Measurements from ENCODE around the gene CIDEB.

CIDEB gene

GRCh38 chr14:24282736-24283135 is 25.0 kb downstream of the CIDEB start:
- Histone ChIP-seq H3K9me3 (ENCODE audit: control insufficient read depth in 1 of 2, low read length in 2 of 2) (no peaks in the 10 kb centered on the region), H3K4me3 (ENCODE audit: low read depth in 1 of 2, low read length in 2 of 2) (no peak overlapping the region), H3K27me3 (ENCODE audit: low read depth, low read length) (no peaks in the 10 kb centered on the region), H3K27ac (ENCODE audit: low read length) (no peak overlapping the region), H3K4me1 (ENCODE audit: control insufficient read depth in 1 of 2, insufficient read depth in 2 of 2, low read length in 2 of 2) (no peaks in the 10 kb centered on the region), H3K36me3 (ENCODE audit: control insufficient read depth in 1 of 2, insufficient read depth in 2 of 2, low read length in 2 of 2) (no peaks in the 10 kb centered on the region)

- no peak overlapping the region for H3K27ac ChIP-seq (ENCODE audit: low read length)
- no peaks in the 10 kb centered on the region for H3K36me3 ChIP-seq (ENCODE audit: control insufficient read depth in 1 of 2, insufficient read depth in 2 of 2, low read length in 2 of 2)
- no peak overlapping the region for H3K4me3 ChIP-seq (ENCODE audit: low read depth in 1 of 2, low read length in 2 of 2)
- H3K27me3 ChIP-seq (ENCODE audit: low read depth, low read length) = no peaks in the 10 kb centered on the region
- no peaks in the 10 kb centered on the region for H3K4me1 ChIP-seq (ENCODE audit: control insufficient read depth in 1 of 2, insufficient read depth in 2 of 2, low read length in 2 of 2)
- H3K9me3 ChIP-seq (ENCODE audit: control insufficient read depth in 1 of 2, low read length in 2 of 2) = no peaks in the 10 kb centered on the region
Observed at GRCh38 chr14:24281636-24282035, 26.1 kb downstream of the CIDEB start.

GRCh38 chr14:24280797-24281460 is 26.8 kb downstream of the CIDEB start:
- Histone ChIP-seq H3K27me3 (ENCODE audit: low read depth, low read length) (no peaks in the 10 kb centered on the region), H3K27ac (ENCODE audit: low read length) (no peak overlapping the region), H3K36me3 (ENCODE audit: control insufficient read depth in 1 of 2, insufficient read depth in 2 of 2, low read length in 2 of 2) (no peaks in the 10 kb centered on the region), H3K4me1 (ENCODE audit: control insufficient read depth in 1 of 2, insufficient read depth in 2 of 2, low read length in 2 of 2) (no peaks in the 10 kb centered on the region), H3K4me3 (ENCODE audit: low read depth in 1 of 2, low read length in 2 of 2) (no peak overlapping the region), H3K9me3 (ENCODE audit: control insufficient read depth in 1 of 2, low read length in 2 of 2) (no peaks in the 10 kb centered on the region)

- Histone ChIP-seq H3K36me3 (ENCODE audit: control insufficient read depth in 1 of 2, insufficient read depth in 2 of 2, low read length in 2 of 2) (no peaks in the 10 kb centered on the region), H3K4me3 (ENCODE audit: low read depth in 1 of 2, low read length in 2 of 2) (no peak overlapping the region), H3K9me3 (ENCODE audit: control insufficient read depth in 1 of 2, low read length in 2 of 2) (no peaks in the 10 kb centered on the region), H3K27ac (ENCODE audit: low read length) (no peak overlapping the region), H3K27me3 (ENCODE audit: low read depth, low read length) (no peaks in the 10 kb centered on the region), H3K4me1 (ENCODE audit: control insufficient read depth in 1 of 2, insufficient read depth in 2 of 2, low read length in 2 of 2) (no peaks in the 10 kb centered on the region)
Observed at GRCh38 chr14:24279301-24280186, 28.2 kb downstream of the CIDEB start.

GRCh38 chr14:24278424-24278823 is 29.4 kb downstream of the CIDEB start:
- Histone ChIP-seq H3K4me1 (ENCODE audit: control insufficient read depth in 1 of 2, insufficient read depth in 2 of 2, low read length in 2 of 2) (no peaks in the 10 kb centered on the region), H3K4me3 (ENCODE audit: low read depth in 1 of 2, low read length in 2 of 2) (no peak overlapping the region), H3K27ac (ENCODE audit: low read length) (no peak overlapping the region), H3K36me3 (ENCODE audit: control insufficient read depth in 1 of 2, insufficient read depth in 2 of 2, low read length in 2 of 2) (no peaks in the 10 kb centered on the region), H3K9me3 (ENCODE audit: control insufficient read depth in 1 of 2, low read length in 2 of 2) (no peaks in the 10 kb centered on the region), H3K27me3 (ENCODE audit: low read depth, low read length) (no peaks in the 10 kb centered on the region)

- H3K4me3 ChIP-seq (ENCODE audit: low read depth in 1 of 2, low read length in 2 of 2) = no peak overlapping the region
- H3K4me1 ChIP-seq (ENCODE audit: control insufficient read depth in 1 of 2, insufficient read depth in 2 of 2, low read length in 2 of 2) = no peaks in the 10 kb centered on the region
- H3K9me3 ChIP-seq (ENCODE audit: control insufficient read depth in 1 of 2, low read length in 2 of 2) = no peaks in the 10 kb centered on the region
- H3K27ac ChIP-seq (ENCODE audit: low read length) = no peak overlapping the region
- H3K36me3 ChIP-seq (ENCODE audit: control insufficient read depth in 1 of 2, insufficient read depth in 2 of 2, low read length in 2 of 2) = no peaks in the 10 kb centered on the region
- H3K27me3 ChIP-seq (ENCODE audit: low read depth, low read length) = no peaks in the 10 kb centered on the region
Observed at GRCh38 chr14:24277606-24278321, 30.0 kb downstream of the CIDEB start.

- Histone ChIP-seq H3K9me3 (ENCODE audit: control insufficient read depth in 1 of 2, low read length in 2 of 2) (no peaks in the 10 kb centered on the region), H3K36me3 (ENCODE audit: control insufficient read depth in 1 of 2, insufficient read depth in 2 of 2, low read length in 2 of 2) (no peaks in the 10 kb centered on the region), H3K27me3 (ENCODE audit: low read depth, low read length) (no peaks in the 10 kb centered on the region), H3K4me1 (ENCODE audit: control insufficient read depth in 1 of 2, insufficient read depth in 2 of 2, low read length in 2 of 2) (peaks cover under 1 to 2% of the 10 kb centered on the region in 2 donors), H3K4me3 (ENCODE audit: low read depth in 1 of 2, low read length in 2 of 2) (no peak overlapping the region), H3K27ac (ENCODE audit: low read length) (no peak overlapping the region)
Observed at GRCh38 chr14:24277071-24277470, 30.7 kb downstream of the CIDEB start.

- H3K27ac ChIP-seq (ENCODE audit: low read length) = no peak overlapping the region
- H3K9me3 ChIP-seq (ENCODE audit: control insufficient read depth in 1 of 2, low read length in 2 of 2) = no peaks in the 10 kb centered on the region
- no peak overlapping the region for H3K4me3 ChIP-seq (ENCODE audit: low read depth in 1 of 2, low read length in 2 of 2)
- H3K36me3 ChIP-seq (ENCODE audit: control insufficient read depth in 1 of 2, insufficient read depth in 2 of 2, low read length in 2 of 2) = peaks cover 5 to 7% of the 10 kb centered on the region in 2 donors
- H3K27me3 ChIP-seq (ENCODE audit: low read depth, low read length) = no peaks in the 10 kb centered on the region
- peaks cover 4 to 10% of the 10 kb centered on the region in 2 donors for H3K4me1 ChIP-seq (ENCODE audit: control insufficient read depth in 1 of 2, insufficient read depth in 2 of 2, low read length in 2 of 2)
Observed at GRCh38 chr14:24274101-24274543, 33.7 kb downstream of the CIDEB start.

- no peak overlapping the region for H3K4me3 ChIP-seq (ENCODE audit: low read depth in 1 of 2, low read length in 2 of 2)
- H3K4me1 ChIP-seq (ENCODE audit: control insufficient read depth in 1 of 2, insufficient read depth in 2 of 2, low read length in 2 of 2) = peaks cover 4 to 10% of the 10 kb centered on the region in 2 donors
- no peaks in the 10 kb centered on the region for H3K9me3 ChIP-seq (ENCODE audit: control insufficient read depth in 1 of 2, low read length in 2 of 2)
- peaks cover 10% of the 10 kb centered on the region in 2 donors for H3K36me3 ChIP-seq (ENCODE audit: control insufficient read depth in 1 of 2, insufficient read depth in 2 of 2, low read length in 2 of 2)
- no peak overlapping the region for H3K27ac ChIP-seq (ENCODE audit: low read length)
- no peaks in the 10 kb centered on the region for H3K27me3 ChIP-seq (ENCODE audit: low read depth, low read length)
Observed at GRCh38 chr14:24273422-24273998, 34.3 kb downstream of the CIDEB start.

- Histone ChIP-seq H3K4me1 (ENCODE audit: control insufficient read depth in 1 of 2, insufficient read depth in 2 of 2, low read length in 2 of 2) (peaks cover 4 to 10% of the 10 kb centered on the region in 2 donors), H3K9me3 (ENCODE audit: control insufficient read depth in 1 of 2, low read length in 2 of 2) (no peaks in the 10 kb centered on the region), H3K27me3 (ENCODE audit: low read depth, low read length) (no peaks in the 10 kb centered on the region), H3K36me3 (ENCODE audit: control insufficient read depth in 1 of 2, insufficient read depth in 2 of 2, low read length in 2 of 2) (peaks cover 14% of the 10 kb centered on the region in 2 donors), H3K27ac (ENCODE audit: low read length) (no peak overlapping the region), H3K4me3 (ENCODE audit: low read depth in 1 of 2, low read length in 2 of 2) (no peak overlapping the region)
Observed at GRCh38 chr14:24272467-24272866, 35.3 kb downstream of the CIDEB start.

GRCh38 chr14:24271834-24272263 is 35.9 kb downstream of the CIDEB start:
- no peaks in the 10 kb centered on the region for H3K9me3 ChIP-seq (ENCODE audit: control insufficient read depth in 1 of 2, low read length in 2 of 2)
- H3K27ac ChIP-seq (ENCODE audit: low read length) = peak overlapping the region; percentile 92
- H3K4me3 ChIP-seq (ENCODE audit: low read depth in 1 of 2, low read length in 2 of 2) = peak overlapping the region; percentile 80 to 82
- peaks cover 18 to 19% of the 10 kb centered on the region in 2 donors for H3K36me3 ChIP-seq (ENCODE audit: control insufficient read depth in 1 of 2, insufficient read depth in 2 of 2, low read length in 2 of 2)
- peaks cover 4 to 10% of the 10 kb centered on the region in 2 donors for H3K4me1 ChIP-seq (ENCODE audit: control insufficient read depth in 1 of 2, insufficient read depth in 2 of 2, low read length in 2 of 2)
- no peaks in the 10 kb centered on the region for H3K27me3 ChIP-seq (ENCODE audit: low read depth, low read length)

Data from muscle layer of duodenum (tissue), 2 donors.